Vagina (tissue), 2 donors: ENCODE data around the gene EIF4H.

Experiments used
- CTCF ChIP-seq, 3 experiments: fragments of 450-650 bp in 2 of 3; fragments of 200-600 bp in 1 of 3; sonication (generic) in 1 of 3; IDR thresholded peaks; one replicate each; pipeline ENCODE4 v1.5.1; 2017 to 2019; ENCODE audit warnings: antibody characterized with exemption in 3 of 3, mild to moderate bottlenecking in 2 of 3, moderate library complexity in 2 of 3
- POLR2AphosphoS5 ChIP-seq, 2 donors: sonication (generic); formaldehyde crosslinking; IDR thresholded peaks; one replicate each; pipeline ENCODE4 v1.9.0; 2017; ENCODE audit warnings: antibody characterized with exemption in 2 of 2, mild to moderate bottlenecking in 2 of 2, low read depth in 1 of 2; ENCODE audit not compliant: insufficient read depth in 1 of 2

GRCh38 chr7:74143383-74143782, 30.8 kb upstream of the EIF4H start:
- TF ChIP-seq CTCF (IDR thresholded peaks at IDR 0.05) (no peak), POLR2AphosphoS5 (IDR thresholded peaks at IDR 0.05; ENCODE audit: insufficient read depth in 1 of 2, low read depth in 1 of 2) (no peak)
